Lung (tissue), 12 donors: ENCODE results near the gene ERC2. TPM values are rescaled to one million over a fixed set of nuclear protein-coding genes. Genes with fewer than 3 reads are reported as not detected.

Source experiments
- ATAC-seq: fragments of 200-7000 bp; cut with Tn5 transposase; one replicate; pipeline ENCODE4 v1.9.1; 2020; ENCODE audit warnings: moderate number of reproducible peaks; ENCODE audit not compliant: insufficient read depth, low FRiP score
- DNase-seq, 3 donors: peaks; one replicate each; pipeline ENCODE4 v3.0.0-alpha.2; 2013 to 2017
- H3K27ac ChIP-seq, 2 donors: one replicate each; pipeline ENCODE4 v1.5.1; 2013; ENCODE audit warnings: mild to moderate bottlenecking in 2 of 2, moderate library complexity in 2 of 2, control low read depth in 1 of 2, inconsistent platforms in 1 of 2, low read depth in 1 of 2, low read length in 1 of 2
- H3K27me3 ChIP-seq, 3 donors: one replicate each; pipeline ENCODE4 v1.5.1; 2013; ENCODE audit warnings: low read length in 2 of 3; ENCODE audit not compliant: control insufficient read depth in 3 of 3, insufficient read depth in 3 of 3
- H3K36me3 ChIP-seq, 4 donors: one replicate each; pipeline ENCODE4 v1.5.1; 2013; ENCODE audit warnings: low read length in 4 of 4, mild to moderate bottlenecking in 1 of 4, moderate library complexity in 1 of 4; ENCODE audit not compliant: control insufficient read depth in 4 of 4, insufficient read depth in 4 of 4
- H3K4me1 ChIP-seq, 5 donors: one replicate each; pipeline ENCODE4 v1.5.1; 2013; ENCODE audit warnings: low read length in 5 of 5, mild to moderate bottlenecking in 2 of 5, moderate library complexity in 1 of 5; ENCODE audit not compliant: control insufficient read depth in 5 of 5, insufficient read depth in 5 of 5
- H3K4me3 ChIP-seq: one replicate; pipeline ENCODE4 v1.5.1; 2013; ENCODE audit warnings: mild to moderate bottlenecking, control low read depth, moderate library complexity
- H3K9ac ChIP-seq, 2 donors: one replicate each; pipeline ENCODE4 v1.5.1; 2013; ENCODE audit warnings: low read length in 2 of 2, control low read depth in 1 of 2; ENCODE audit not compliant: insufficient read depth in 1 of 2
- H3K9me3 ChIP-seq, 4 donors: one replicate each; pipeline ENCODE4 v1.5.1; 2013; ENCODE audit warnings: low read length in 3 of 4, mild to moderate bottlenecking in 1 of 4, moderate library complexity in 1 of 4; ENCODE audit not compliant: control insufficient read depth in 4 of 4, insufficient read depth in 3 of 4
- CTCF ChIP-seq: IDR thresholded peaks from 2 replicates; pipeline ENCODE4 v1.5.1; 2012; ENCODE audit warnings: mild to moderate bottlenecking; ENCODE audit errors: control extremely low read depth, extremely low read depth
- WGBS, 2 donors: extraction: QIAGEN DNeasy Blood & Tissue Kit; methylation state at CpG; one replicate each; pipeline ENCODE4 v1.1.7; 2013; 5-methylcytosine and 5-hydroxymethylcytosine counted together
- polyA plus RNA-seq, 2 donors: library from polyadenylated mRNA; stranded (reverse); fragments of 200-250 nt; gene quantifications; one replicate each; pipeline ENCODE4 v1.2.1, GENCODE V29; 2013
- total RNA-seq, 2 donors: library from RNA; depleted of rRNA in 1 of 2; stranded (reverse); fragments of >200 nt in 1 of 2; gene quantifications; one replicate each; pipeline ENCODE4 v1.2.1, GENCODE V29; 2014 to 2021
- donor health status: control.
- donor health status: control.
- donor health status: Bipolar disorder and iron deficiency.
- donor health status: healthy.
- donor health status: DM: yes; HTN: yes; CAD: no.

The ERC2 gene
- total and polyA plus RNA-seq, 4 donors, result 0.20 to 3.5 (median 0.97) TPM

DNA sequence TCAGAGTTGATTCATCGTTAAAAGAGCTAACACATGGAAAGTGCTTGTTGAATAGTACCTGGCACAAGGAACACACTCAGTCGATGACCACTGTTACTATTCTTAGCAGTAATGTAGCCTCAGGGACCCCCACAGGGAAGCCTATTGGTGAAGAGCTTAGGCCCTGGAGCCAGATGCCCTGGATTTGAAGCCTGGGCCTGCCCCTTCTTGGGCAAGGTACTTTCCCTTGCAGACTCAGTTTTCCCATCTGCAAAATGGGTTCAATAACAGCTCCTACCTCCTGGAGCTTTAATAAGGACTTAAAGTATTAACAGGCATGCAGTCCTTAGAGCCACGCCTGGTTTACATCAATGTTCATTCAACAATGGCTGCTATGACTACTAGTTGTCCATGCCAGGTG, 884.2 kb downstream of the ERC2 start:
- no peak overlapping the region for H3K27ac ChIP-seq
- H3K4me1 ChIP-seq, result peaks cover 0 to 9% (median 0%) of the 10 kb centered on the region in 5 donors
- WGBS, 2 donors, result 93 to 96% methylated on average over 3 of the region's 3 CpGs
- no peaks in the 10 kb centered on the region for H3K27me3 ChIP-seq
- no peaks in the 10 kb centered on the region for H3K9me3 ChIP-seq
- no peak for ATAC-seq
- H3K36me3 ChIP-seq, result no peaks in the 10 kb centered on the region
- H3K4me3 ChIP-seq, result no peak overlapping the region
- DNase-seq, result no peak
- no peak overlapping the region for H3K9ac ChIP-seq
- no peak for TF ChIP-seq CTCF

DNA sequence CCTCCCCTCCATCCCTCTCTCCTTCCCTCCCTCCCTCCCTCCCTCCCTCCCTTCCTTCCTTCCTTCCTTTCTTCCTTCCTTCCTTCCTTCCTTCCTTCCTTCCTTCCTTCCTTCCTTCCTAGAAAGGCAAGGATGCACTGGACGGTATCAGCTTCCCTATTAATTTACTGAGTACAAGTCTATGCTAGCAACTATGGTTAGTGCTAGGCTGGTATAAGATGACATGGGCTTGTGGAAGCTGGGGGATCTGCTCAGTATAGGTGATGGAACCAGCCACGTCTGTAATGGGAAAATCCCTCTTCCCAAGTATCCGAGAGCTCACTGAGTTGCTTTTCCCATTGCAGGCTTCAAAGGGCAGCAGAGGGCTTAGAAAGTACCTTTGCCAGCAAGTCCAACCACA, 884.8 kb downstream of the ERC2 start:
- 60 to 67% methylated on average over 3 of the region's 3 CpGs for WGBS, 2 donors
- H3K9me3 ChIP-seq, result peaks cover 0 to 3% (median 0%) of the 10 kb centered on the region in 4 donors
- H3K36me3 ChIP-seq, result no peaks in the 10 kb centered on the region
- H3K9ac ChIP-seq, result no peak overlapping the region
- no peak for ATAC-seq
- no peak for TF ChIP-seq CTCF
- H3K27ac ChIP-seq, result no peak overlapping the region
- no peaks in the 10 kb centered on the region for H3K27me3 ChIP-seq
- DNase-seq, result no peak
- no peak overlapping the region for H3K4me3 ChIP-seq
- H3K4me1 ChIP-seq, result peaks cover 0 to 9% (median 0%) of the 10 kb centered on the region in 5 donors

DNA sequence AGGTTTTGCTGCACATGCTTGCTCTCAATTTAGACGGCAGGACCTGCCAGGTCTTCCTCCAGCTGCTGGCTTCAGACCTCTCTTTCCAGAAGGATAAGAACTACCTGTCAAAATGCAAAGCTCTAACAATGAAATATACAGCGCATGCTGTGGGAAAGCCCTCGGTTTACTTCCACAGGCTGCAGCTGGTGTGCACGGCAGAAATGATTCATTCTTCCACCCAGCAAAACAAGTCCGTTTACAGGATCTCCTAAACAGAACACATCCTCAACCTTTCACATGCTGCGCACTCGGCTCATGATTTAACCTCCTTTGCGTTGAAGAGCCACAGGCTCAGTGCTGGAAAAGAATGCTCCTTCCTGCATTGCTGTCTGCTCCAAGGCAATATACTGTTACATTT, 888.8 kb downstream of the ERC2 start:
- no peak for ATAC-seq
- H3K27ac ChIP-seq, result no peak overlapping the region
- peaks cover 0 to 4% (median 0%) of the 10 kb centered on the region in 4 donors for H3K9me3 ChIP-seq
- no peak overlapping the region for H3K9ac ChIP-seq
- 54 to 55% methylated on average over 8 of the region's 8 CpGs for WGBS, 2 donors
- no peaks in the 10 kb centered on the region for H3K27me3 ChIP-seq
- no peak overlapping the region for H3K4me3 ChIP-seq
- no peak for TF ChIP-seq CTCF
- no peaks in the 10 kb centered on the region for H3K4me1 ChIP-seq
- DNase-seq, result no peak
- H3K36me3 ChIP-seq, result no peaks in the 10 kb centered on the region
